C4-2B (cell line): Measurements from ENCODE around the gene MAGI3.

Experiments
- ZFX ChIP-seq: fragments of 450-650 bp; IDR thresholded peaks from 2 replicates; pipeline ENCODE4 v1.6.1; 2017
- TF ChIP-seq, protein P1 (sequence below): fragments of 450-650 bp; conservative IDR thresholded peaks from 2 replicates; pipeline ENCODE4 v1.5.1; 2017; ENCODE audit warnings: mild to moderate bottlenecking

DNA sequence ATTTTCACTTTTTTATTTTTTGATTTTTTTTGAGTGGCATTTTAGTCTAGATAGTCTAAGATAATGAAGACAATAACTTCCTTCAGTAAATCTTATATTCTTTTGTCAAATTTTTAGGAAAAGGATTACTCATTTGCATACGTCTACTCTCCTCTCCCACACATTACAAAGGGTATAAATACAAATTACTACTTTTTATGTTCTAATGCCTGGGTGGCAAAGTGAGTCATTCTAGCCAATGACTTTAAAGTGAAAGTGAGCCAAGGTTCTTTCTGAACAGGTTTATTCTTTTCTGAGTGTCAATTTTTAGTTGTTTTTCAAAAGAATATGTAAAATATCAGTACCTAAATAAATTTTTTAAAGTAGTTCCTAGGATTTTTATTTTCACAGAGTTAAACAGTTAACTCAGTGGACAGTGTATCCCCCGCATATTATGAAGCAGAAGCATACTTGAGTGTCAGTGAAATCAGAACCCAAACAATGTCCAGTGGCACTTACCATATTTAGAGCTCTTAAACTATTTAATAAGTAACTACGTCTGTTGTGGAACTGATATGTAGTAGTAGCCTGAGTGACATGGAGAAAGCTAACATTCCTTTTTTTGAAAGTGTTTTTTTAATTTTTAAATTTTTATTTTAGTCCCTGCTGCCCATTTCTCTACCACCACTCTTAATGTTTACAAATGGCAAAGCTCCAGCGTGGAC lies 227.3 kb downstream of the MAGI3 start:
- TF ChIP-seq, protein P1, sequence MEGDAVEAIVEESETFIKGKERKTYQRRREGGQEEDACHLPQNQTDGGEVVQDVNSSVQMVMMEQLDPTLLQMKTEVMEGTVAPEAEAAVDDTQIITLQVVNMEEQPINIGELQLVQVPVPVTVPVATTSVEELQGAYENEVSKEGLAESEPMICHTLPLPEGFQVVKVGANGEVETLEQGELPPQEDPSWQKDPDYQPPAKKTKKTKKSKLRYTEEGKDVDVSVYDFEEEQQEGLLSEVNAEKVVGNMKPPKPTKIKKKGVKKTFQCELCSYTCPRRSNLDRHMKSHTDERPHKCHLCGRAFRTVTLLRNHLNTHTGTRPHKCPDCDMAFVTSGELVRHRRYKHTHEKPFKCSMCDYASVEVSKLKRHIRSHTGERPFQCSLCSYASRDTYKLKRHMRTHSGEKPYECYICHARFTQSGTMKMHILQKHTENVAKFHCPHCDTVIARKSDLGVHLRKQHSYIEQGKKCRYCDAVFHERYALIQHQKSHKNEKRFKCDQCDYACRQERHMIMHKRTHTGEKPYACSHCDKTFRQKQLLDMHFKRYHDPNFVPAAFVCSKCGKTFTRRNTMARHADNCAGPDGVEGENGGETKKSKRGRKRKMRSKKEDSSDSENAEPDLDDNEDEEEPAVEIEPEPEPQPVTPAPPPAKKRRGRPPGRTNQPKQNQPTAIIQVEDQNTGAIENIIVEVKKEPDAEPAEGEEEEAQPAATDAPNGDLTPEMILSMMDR, result no peak
- TF ChIP-seq ZFX, result no peak
